Mucosa of descending colon (tissue), 3 donors: ENCODE measurements around the gene HPS3. TPM values are rescaled to one million over a fixed set of nuclear protein-coding genes. Genes with fewer than 3 reads are reported as not detected.
"Not testable (repeated sequence)": the region's sequence is repeated elsewhere in the genome, so short reads cannot be mapped to it uniquely, and the experiment has no call there.

ENCODE experiments used
- ATAC-seq: fragments of 200-7000 bp; cut with Tn5 transposase; one replicate; pipeline ENCODE4 v1.9.1; 2020; ENCODE audit warnings: mild to moderate bottlenecking, moderate library complexity
- DNase-seq, 3 donors: peaks; one replicate each; pipeline ENCODE4 v3.0.0-alpha.2; 2020
- H3K36me3 ChIP-seq: fragments of 200-600 bp; one replicate; pipeline ENCODE4 v1.8.0; 2021; ENCODE audit warnings: low read depth, mild to moderate bottlenecking
- H3K4me1 ChIP-seq: fragments of 200-600 bp; one replicate; pipeline ENCODE4 v1.8.0; 2021; ENCODE audit warnings: low read depth, mild to moderate bottlenecking
- H3K4me3 ChIP-seq: fragments of 200-600 bp; one replicate; pipeline ENCODE4 v1.8.0; 2021; ENCODE audit warnings: mild to moderate bottlenecking
- H3K9me3 ChIP-seq: fragments of 200-600 bp; one replicate; pipeline ENCODE4 v1.8.0; 2021; ENCODE audit warnings: mild to moderate bottlenecking
- intact Hi-C, 2 donors: fragments of 100-400 bp; cut with DNase I in 1 of 2; cut with micrococcal nuclease in 1 of 2; formaldehyde crosslinking; loops; one replicate each; pipeline versions ENCODE4 v1.11.0 to v1.11.1; 2022; cut with DNase I, micrococcal nuclease
- total RNA-seq, 3 donors: library from RNA; stranded (reverse); fragmentation: NEBNext Ultra II Directional in 2 of 3; extraction: Animal tissue kit (Norgen Biotek cat#: 25700) in 2 of 3; gene quantifications; one replicate each; pipeline versions ENCODE4 v1.2.1 to v1.2.4, GENCODE V29; 2021 to 2023
- TF ChIP-seq, protein P1 (sequence below): fragments of 200-600 bp; IDR thresholded peaks from one replicate; pipeline ENCODE4 v1.8.0; 2022; ENCODE audit warnings: antibody characterized with exemption, mild to moderate bottlenecking
- donor health status: DM: no; HTN: no; CAD: no; lungs with moderate emphysema.
- donor health status: DM: no; HTN: no; CAD: no.
- donor health status: DM: no; HTN: yes; CAD: no.

Gene HPS3
- total RNA-seq, 3 donors from 2014 or later = 14.5 to 24.2 (median 20.2) TPM

- ATAC-seq = peak; percentile 83
- H3K9me3 ChIP-seq = no peaks in the 10 kb centered on the region
- TF ChIP-seq, protein P1, sequence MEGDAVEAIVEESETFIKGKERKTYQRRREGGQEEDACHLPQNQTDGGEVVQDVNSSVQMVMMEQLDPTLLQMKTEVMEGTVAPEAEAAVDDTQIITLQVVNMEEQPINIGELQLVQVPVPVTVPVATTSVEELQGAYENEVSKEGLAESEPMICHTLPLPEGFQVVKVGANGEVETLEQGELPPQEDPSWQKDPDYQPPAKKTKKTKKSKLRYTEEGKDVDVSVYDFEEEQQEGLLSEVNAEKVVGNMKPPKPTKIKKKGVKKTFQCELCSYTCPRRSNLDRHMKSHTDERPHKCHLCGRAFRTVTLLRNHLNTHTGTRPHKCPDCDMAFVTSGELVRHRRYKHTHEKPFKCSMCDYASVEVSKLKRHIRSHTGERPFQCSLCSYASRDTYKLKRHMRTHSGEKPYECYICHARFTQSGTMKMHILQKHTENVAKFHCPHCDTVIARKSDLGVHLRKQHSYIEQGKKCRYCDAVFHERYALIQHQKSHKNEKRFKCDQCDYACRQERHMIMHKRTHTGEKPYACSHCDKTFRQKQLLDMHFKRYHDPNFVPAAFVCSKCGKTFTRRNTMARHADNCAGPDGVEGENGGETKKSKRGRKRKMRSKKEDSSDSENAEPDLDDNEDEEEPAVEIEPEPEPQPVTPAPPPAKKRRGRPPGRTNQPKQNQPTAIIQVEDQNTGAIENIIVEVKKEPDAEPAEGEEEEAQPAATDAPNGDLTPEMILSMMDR = no peak
- no peak overlapping the region for H3K4me3 ChIP-seq
- peak in 1 of 3 donors; percentile 31 for DNase-seq
- intact Hi-C loops = no loop called here
- H3K4me1 ChIP-seq = peaks cover 18% of the 10 kb centered on the region
- no peaks in the 10 kb centered on the region for H3K36me3 ChIP-seq
Measured at GRCh38 chr3:149214702-149215101, 85.3 kb downstream of the HPS3 start.

DNA sequence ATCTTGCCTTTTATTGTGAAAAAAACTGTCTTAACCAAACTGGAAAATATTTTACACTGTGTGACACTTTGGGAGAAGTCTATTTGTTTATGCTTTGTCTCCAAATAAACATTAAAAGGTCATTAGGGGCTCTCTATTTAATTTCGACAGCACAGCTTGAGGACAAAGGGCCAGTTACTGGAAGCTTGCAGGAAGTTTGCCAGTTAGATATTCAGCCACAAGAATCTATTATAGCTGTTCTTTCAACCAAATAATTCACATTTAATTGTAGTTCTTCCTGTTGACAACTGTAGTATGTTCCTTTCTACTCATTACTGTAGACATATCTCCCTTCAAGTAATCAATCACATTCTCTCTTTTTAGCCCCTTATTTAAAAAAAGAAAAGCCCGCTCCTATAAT lies 86.1 kb downstream of the HPS3 start:
- Histone ChIP-seq H3K36me3 (no peaks in the 10 kb centered on the region), H3K4me3 (no peak overlapping the region), H3K9me3 (no peaks in the 10 kb centered on the region), H3K4me1 (peaks cover 18% of the 10 kb centered on the region)
- no peak for DNase-seq
- TF ChIP-seq, protein P1 = no peak
- no peak for ATAC-seq
- intact Hi-C loops = no loop called here

GRCh38 chr3:149216193-149216869 lies 86.9 kb downstream of the HPS3 start:
- ATAC-seq (peak; percentile 61), DNase-seq (peak in 2 of 3 donors; percentile 31 to 42)
- no peak overlapping the region for H3K4me3 ChIP-seq
- no peaks in the 10 kb centered on the region for H3K36me3 ChIP-seq
- intact Hi-C loops = no loop called here
- peaks cover 18% of the 10 kb centered on the region for H3K4me1 ChIP-seq
- TF ChIP-seq, protein P1 = no peak
- no peaks in the 10 kb centered on the region for H3K9me3 ChIP-seq

DNA sequence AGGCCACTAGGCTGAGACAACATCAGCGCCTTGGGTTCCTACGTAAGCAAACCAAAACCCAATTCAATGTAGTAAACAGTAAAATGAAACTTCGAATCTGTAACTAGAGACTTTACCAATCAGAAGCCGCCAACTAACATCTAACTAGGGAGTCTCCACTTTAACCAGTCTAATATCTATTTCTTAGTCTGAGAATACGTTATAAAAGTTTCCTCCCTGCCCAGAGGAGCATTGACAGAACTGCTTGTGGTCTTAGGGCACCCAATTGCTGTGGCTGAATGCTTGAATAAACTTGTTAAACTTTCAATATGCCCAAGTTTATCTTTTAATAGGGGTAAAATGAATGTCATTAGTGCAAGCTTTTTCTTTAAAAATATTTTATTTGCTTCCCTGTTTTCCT lies 87.9 kb downstream of the HPS3 start:
- TF ChIP-seq, protein P1 = no peak
- intact Hi-C loops = no loop called here
- ATAC-seq = no peak
- Histone ChIP-seq H3K4me3 (no peak overlapping the region), H3K9me3 (no peaks in the 10 kb centered on the region), H3K36me3 (no peaks in the 10 kb centered on the region), H3K4me1 (peaks cover 18% of the 10 kb centered on the region)
- DNase-seq = no peak

- H3K36me3 ChIP-seq, intact Hi-C loops, H3K9me3 ChIP-seq, H3K4me3 ChIP-seq, ATAC-seq, DNase-seq: not testable (repeated sequence)
- H3K4me1 ChIP-seq = peaks cover 18% of the 10 kb centered on the region
Measured at GRCh38 chr3:149219380-149220121, 90.1 kb downstream of the HPS3 start.

DNA sequence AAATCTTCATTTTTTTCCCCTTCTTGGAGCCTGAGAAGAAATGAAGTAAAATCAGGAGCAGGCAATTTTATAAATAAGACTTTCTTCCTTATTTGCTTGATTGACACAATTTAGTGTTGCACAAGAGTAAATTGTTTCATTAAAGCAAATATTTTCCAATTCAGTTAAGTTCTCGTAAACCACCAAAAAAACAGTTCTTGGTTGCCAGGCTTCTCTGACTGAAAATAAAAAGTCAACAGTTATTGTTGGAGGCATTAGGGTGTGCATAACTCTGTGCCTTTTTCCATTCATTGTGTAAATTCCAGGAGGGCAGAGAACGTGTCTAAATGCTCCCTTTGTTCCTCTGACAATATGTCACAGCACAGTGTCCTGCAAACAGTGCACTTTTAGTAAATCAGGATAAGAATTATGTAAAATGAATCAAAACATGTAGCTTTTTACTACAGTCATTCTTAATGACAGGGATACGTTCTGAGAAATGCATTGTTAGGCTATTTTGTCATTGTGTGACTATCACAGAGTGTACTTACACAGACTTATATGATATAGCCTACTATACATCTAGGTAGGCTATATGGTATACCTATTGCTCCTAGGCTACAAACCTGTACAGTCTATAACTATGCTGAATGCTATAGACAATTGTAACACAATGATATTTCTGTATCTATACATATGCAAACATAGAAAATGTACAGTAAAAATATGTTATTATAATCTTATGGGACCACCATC lies 92.5 kb downstream of the HPS3 start, which contains the start of gene CP:
Gene CP, minus strand, starts transcription at position 47 of the 735 bp plus-strand sequence. Its CDS starts 37 bp downstream, at position 10.
- no peak within 1 kb of the TSS for H3K4me3 ChIP-seq
- intact Hi-C loops = no loop called here
- TF ChIP-seq, protein P1 = no peak
- DNase-seq (no peak), ATAC-seq (peak; percentile 7)
- H3K4me1 ChIP-seq = peaks cover 6% of the 10 kb centered on the region
- H3K9me3 ChIP-seq = no peaks in the 10 kb centered on the region
- no peaks in the 10 kb centered on the region for H3K36me3 ChIP-seq
